ENCODE results near the gene PRR12.

The PRR12 gene

GRCh38 chr19:49591731-49592485, 926 bp downstream of the PRR12 start:
- DNase-seq, result peak in 40 of 58 donors; percentile 9 to 75 (median 50)

- DNase-seq, result peak in 8 of 58 donors; percentile 3 to 45 (median 32)
These were observed 1.7 kb downstream of the PRR12 start for GRCh38 chr19:49592486-49593232.

GRCh38 chr19:49593233-49594113, 2.5 kb downstream of the PRR12 start:
- peak; percentile 32 to 95 (median 90) for DNase-seq

GRCh38 chr19:49594157-49594992, 3.4 kb downstream of the PRR12 start:
- DNase-seq, result no peak

GRCh38 chr19:49594993-49595818, 4.2 kb downstream of the PRR12 start:
- DNase-seq, result no peak

- no peak for DNase-seq
These were observed 4.9 kb downstream of the PRR12 start for GRCh38 chr19:49595819-49596404.

- no peak for DNase-seq
These were observed 5.4 kb downstream of the PRR12 start for GRCh38 chr19:49596407-49596806.

- DNase-seq, result no peak
These were observed 6.1 kb downstream of the PRR12 start for GRCh38 chr19:49596954-49597702.

- no peak for DNase-seq
These were observed 6.7 kb downstream of the PRR12 start for GRCh38 chr19:49597703-49597974.

- no peak for DNase-seq
These were observed 8.7 kb downstream of the PRR12 start for GRCh38 chr19:49599378-49600295.

GRCh38 chr19:49601482-49602038, 10.6 kb downstream of the PRR12 start:
- no peak for DNase-seq

- DNase-seq, result no peak
These were observed 11.8 kb downstream of the PRR12 start for GRCh38 chr19:49602806-49603205.

GRCh38 chr19:49605605-49606004, 14.6 kb downstream of the PRR12 start:
- DNase-seq, result no peak

GRCh38 chr19:49609499-49610092, 18.6 kb downstream of the PRR12 start:
- DNase-seq, result no peak

GRCh38 chr19:49613374-49613773, 22.4 kb downstream of the PRR12 start:
- DNase-seq, result no peak

GRCh38 chr19:49614096-49614833, 23.3 kb downstream of the PRR12 start:
- no peak for DNase-seq

Measured in anterior cingulate cortex (tissue), 58 donors.